ENCODE data around the gene EIF3C.
"Not testable (repeated sequence)": the region's sequence is repeated elsewhere in the genome, so short reads cannot be mapped to it uniquely, and the experiment has no call there.

GRCh38 chr16:28704246-28704645, 7.0 kb upstream of the EIF3C start:
- not testable (repeated sequence) for TF ChIP-seq POLR2AphosphoS5 (IDR thresholded peaks at IDR 0.05; ENCODE audit: low read depth, low read length); EGR1 (IDR thresholded peaks at IDR 0.05; ENCODE audit: low read depth); EZH2 (IDR thresholded peaks at IDR 0.05); POLR2A (IDR thresholded peaks at IDR 0.05; ENCODE audit: borderline replicate concordance, extremely low read depth, insufficient read depth, insufficient read length); REST (IDR thresholded peaks at IDR 0.05; ENCODE audit: low read depth); ZNF274 (IDR thresholded peaks at IDR 0.05; ENCODE audit: low read depth, low read length); MAX (IDR thresholded peaks at IDR 0.05); SRF (IDR thresholded peaks at IDR 0.05; ENCODE audit: low read depth); RAD21 (IDR thresholded peaks at IDR 0.05; ENCODE audit: low read depth); SP1 (IDR thresholded peaks at IDR 0.05; ENCODE audit: low read depth); EZH2phosphoT487 (IDR thresholded peaks at IDR 0.05; ENCODE audit: borderline replicate concordance)
- TF ChIP-seq, protein P1, sequence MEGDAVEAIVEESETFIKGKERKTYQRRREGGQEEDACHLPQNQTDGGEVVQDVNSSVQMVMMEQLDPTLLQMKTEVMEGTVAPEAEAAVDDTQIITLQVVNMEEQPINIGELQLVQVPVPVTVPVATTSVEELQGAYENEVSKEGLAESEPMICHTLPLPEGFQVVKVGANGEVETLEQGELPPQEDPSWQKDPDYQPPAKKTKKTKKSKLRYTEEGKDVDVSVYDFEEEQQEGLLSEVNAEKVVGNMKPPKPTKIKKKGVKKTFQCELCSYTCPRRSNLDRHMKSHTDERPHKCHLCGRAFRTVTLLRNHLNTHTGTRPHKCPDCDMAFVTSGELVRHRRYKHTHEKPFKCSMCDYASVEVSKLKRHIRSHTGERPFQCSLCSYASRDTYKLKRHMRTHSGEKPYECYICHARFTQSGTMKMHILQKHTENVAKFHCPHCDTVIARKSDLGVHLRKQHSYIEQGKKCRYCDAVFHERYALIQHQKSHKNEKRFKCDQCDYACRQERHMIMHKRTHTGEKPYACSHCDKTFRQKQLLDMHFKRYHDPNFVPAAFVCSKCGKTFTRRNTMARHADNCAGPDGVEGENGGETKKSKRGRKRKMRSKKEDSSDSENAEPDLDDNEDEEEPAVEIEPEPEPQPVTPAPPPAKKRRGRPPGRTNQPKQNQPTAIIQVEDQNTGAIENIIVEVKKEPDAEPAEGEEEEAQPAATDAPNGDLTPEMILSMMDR (IDR thresholded peaks at IDR 0.05 in 2 of 3, conservative IDR thresholded peaks at IDR 0.05 in 1 of 3; ENCODE audit: borderline replicate concordance in 1 of 3, insufficient read depth in 1 of 3, low read depth in 2 of 3, low read length in 2 of 3) = not testable (repeated sequence)
- TF ChIP-seq, protein P2, sequence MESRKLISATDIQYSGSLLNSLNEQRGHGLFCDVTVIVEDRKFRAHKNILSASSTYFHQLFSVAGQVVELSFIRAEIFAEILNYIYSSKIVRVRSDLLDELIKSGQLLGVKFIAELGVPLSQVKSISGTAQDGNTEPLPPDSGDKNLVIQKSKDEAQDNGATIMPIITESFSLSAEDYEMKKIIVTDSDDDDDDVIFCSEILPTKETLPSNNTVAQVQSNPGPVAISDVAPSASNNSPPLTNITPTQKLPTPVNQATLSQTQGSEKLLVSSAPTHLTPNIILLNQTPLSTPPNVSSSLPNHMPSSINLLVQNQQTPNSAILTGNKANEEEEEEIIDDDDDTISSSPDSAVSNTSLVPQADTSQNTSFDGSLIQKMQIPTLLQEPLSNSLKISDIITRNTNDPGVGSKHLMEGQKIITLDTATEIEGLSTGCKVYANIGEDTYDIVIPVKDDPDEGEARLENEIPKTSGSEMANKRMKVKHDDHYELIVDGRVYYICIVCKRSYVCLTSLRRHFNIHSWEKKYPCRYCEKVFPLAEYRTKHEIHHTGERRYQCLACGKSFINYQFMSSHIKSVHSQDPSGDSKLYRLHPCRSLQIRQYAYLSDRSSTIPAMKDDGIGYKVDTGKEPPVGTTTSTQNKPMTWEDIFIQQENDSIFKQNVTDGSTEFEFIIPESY (IDR thresholded peaks at IDR 0.05; ENCODE audit: extremely low read depth, insufficient replicate concordance, low read length) = not testable (repeated sequence)

Measured in HCT116 (cell line).